ENCODE results near the gene DYRK2. TPM values are rescaled to one million over a fixed set of nuclear protein-coding genes. Genes with fewer than 3 reads are reported as not detected.

The DYRK2 gene
- total and polyA plus RNA-seq, 10 of the 15 experiments (the other 5 are each of a cell fraction or from before 2014, with no cell fraction given): 3.1 to 35.9 (median 12.2) TPM

DNA sequence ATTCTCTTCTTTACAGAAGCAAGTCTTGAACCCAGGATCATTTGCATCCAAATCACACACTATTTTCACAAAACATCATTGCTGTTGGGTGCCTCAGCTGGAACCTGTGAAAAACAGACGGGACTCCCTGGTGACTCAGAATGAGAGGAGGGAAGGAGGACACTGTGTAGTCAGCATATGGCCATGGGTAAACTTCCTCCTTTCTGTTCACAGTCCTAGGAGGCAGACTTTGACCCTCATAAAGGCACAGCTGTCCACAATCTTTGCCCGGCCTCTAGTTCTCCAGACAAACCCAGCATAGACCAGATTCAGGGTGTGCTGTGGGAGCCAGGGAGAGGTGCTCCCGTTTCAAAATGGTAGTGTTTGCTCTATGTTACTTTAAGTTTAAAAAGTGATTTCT lies 62.0 kb downstream of the DYRK2 start (continued):
- TF ChIP-seq STAT3 (IDR thresholded peaks at IDR 0.05; ENCODE audit: low read depth, low read length) (no peak), IRF4 (IDR thresholded peaks at IDR 0.05; ENCODE audit: low read depth, low read length) (peak; percentile 94), MXI1 (IDR thresholded peaks at IDR 0.05; ENCODE audit: low read depth, low read length) (no peak), ZNF274 (IDR thresholded peaks at IDR 0.05; ENCODE audit: insufficient read depth, insufficient read length) (no peak), STAT1 (conservative IDR thresholded peaks at IDR 0.05) (no peak), GATAD2B (conservative IDR thresholded peaks at IDR 0.05; ENCODE audit: low read depth) (no peak; the same call in 1 of the 2 replicates), SREBF2 (IDR thresholded peaks at IDR 0.05; ENCODE audit: low read length) (no peak), EED (IDR thresholded peaks at IDR 0.05; ENCODE audit: low read depth) (peak; percentile 82), IKZF1 (conservative IDR thresholded peaks at IDR 0.05) (peak; percentile 89), ZZZ3 (IDR thresholded peaks at IDR 0.05; ENCODE audit: control insufficient read depth, insufficient read length, low read depth) (no peak), CBX3 (IDR thresholded peaks at IDR 0.05; ENCODE audit: borderline replicate concordance, low read depth) (no peak), CHD4 (IDR thresholded peaks at IDR 0.05) (no peak), CREM (IDR thresholded peaks at IDR 0.05; ENCODE audit: low read depth) (no peak), E2F8 (IDR thresholded peaks at IDR 0.05; ENCODE audit: low read depth, partially characterized antibody) (no peak), SMAD1 (IDR thresholded peaks at IDR 0.05; ENCODE audit: low read depth, partially characterized antibody) (no peak), SRF (IDR thresholded peaks at IDR 0.05; ENCODE audit: low read depth in 2 of 2, low read length in 2 of 2) (no peak), NFXL1 (IDR thresholded peaks at IDR 0.05; ENCODE audit: borderline replicate concordance) (no peak), RUNX3 (IDR thresholded peaks at IDR 0.05; ENCODE audit: low read length) (peak; percentile 53; the same call in 1 of the 2 replicates), ZNF687 (IDR thresholded peaks at IDR 0.05) (no peak), PML (IDR thresholded peaks at IDR 0.05; ENCODE audit: low read length) (no peak)
- TF ChIP-seq, protein P1, sequence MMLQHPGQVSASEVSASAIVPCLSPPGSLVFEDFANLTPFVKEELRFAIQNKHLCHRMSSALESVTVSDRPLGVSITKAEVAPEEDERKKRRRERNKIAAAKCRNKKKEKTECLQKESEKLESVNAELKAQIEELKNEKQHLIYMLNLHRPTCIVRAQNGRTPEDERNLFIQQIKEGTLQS (IDR thresholded peaks at IDR 0.05; ENCODE audit: borderline replicate concordance, extremely low read depth, low read depth, low read length): no peak
- TF ChIP-seq, protein P2, sequence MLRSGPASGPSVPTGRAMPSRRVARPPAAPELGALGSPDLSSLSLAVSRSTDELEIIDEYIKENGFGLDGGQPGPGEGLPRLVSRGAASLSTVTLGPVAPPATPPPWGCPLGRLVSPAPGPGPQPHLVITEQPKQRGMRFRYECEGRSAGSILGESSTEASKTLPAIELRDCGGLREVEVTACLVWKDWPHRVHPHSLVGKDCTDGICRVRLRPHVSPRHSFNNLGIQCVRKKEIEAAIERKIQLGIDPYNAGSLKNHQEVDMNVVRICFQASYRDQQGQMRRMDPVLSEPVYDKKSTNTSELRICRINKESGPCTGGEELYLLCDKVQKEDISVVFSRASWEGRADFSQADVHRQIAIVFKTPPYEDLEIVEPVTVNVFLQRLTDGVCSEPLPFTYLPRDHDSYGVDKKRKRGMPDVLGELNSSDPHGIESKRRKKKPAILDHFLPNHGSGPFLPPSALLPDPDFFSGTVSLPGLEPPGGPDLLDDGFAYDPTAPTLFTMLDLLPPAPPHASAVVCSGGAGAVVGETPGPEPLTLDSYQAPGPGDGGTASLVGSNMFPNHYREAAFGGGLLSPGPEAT (IDR thresholded peaks at IDR 0.05; ENCODE audit: low read depth): peak; percentile 56; the same call in 1 of the 2 replicates
- TF ChIP-seq, protein P3, sequence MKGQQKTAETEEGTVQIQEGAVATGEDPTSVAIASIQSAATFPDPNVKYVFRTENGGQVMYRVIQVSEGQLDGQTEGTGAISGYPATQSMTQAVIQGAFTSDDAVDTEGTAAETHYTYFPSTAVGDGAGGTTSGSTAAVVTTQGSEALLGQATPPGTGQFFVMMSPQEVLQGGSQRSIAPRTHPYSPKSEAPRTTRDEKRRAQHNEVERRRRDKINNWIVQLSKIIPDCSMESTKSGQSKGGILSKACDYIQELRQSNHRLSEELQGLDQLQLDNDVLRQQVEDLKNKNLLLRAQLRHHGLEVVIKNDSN (IDR thresholded peaks at IDR 0.05; ENCODE audit: borderline replicate concordance, extremely low read length, insufficient read depth, low read depth, low read length): no peak
